GM23248 (cell line): ENCODE results near the gene RPTN. TPM values are rescaled to one million over a fixed set of nuclear protein-coding genes. Genes with fewer than 3 reads are reported as not detected.

Experiments
- DNase-seq: peaks from one replicate; pipeline ENCODE4 v3.0.0-alpha.2; 2015
- H2AFZ ChIP-seq: fragments of 200-600 bp; sonication (generic); 2 replicates; pipeline ENCODE4 v1.6.1; 2016; ENCODE audit warnings: antibody characterized with exemption
- H3F3A ChIP-seq: fragments of 200-600 bp; sonication (generic); 2 replicates; pipeline ENCODE4 v1.6.1; 2016; ENCODE audit warnings: mild to moderate bottlenecking, antibody characterized with exemption, mixed run types; ENCODE audit not compliant: insufficient read depth
- H3K27ac ChIP-seq: fragments of 200-600 bp; sonication (generic); 2 replicates; pipeline ENCODE4 v1.5.1; 2016; ENCODE audit warnings: mild to moderate bottlenecking
- H3K27me3 ChIP-seq: fragments of 200-600 bp; sonication (generic); replicated peaks from 2 replicates; pipeline ENCODE4 v1.6.1; 2016; ENCODE audit warnings: mild to moderate bottlenecking; ENCODE audit not compliant: insufficient read depth
- H3K36me3 ChIP-seq: fragments of 200-600 bp; sonication (generic); 2 replicates; pipeline ENCODE4 v1.6.1; 2016; ENCODE audit warnings: low read depth, mild to moderate bottlenecking
- H3K4me1 ChIP-seq: fragments of 200-600 bp; sonication (generic); 2 replicates; pipeline ENCODE4 v1.6.1; 2016; ENCODE audit warnings: mild to moderate bottlenecking; ENCODE audit not compliant: insufficient read depth
- H3K4me2 ChIP-seq: fragments of 200-600 bp; sonication (generic); one replicate; pipeline ENCODE4 v1.6.1; 2016; ENCODE audit warnings: mild to moderate bottlenecking; ENCODE audit not compliant: unreplicated experiment
- H3K4me3 ChIP-seq: fragments of 200-600 bp; sonication (generic); 2 replicates; pipeline ENCODE4 v1.5.1; 2016; ENCODE audit warnings: mild to moderate bottlenecking
- H3K79me2 ChIP-seq: fragments of 200-600 bp; sonication (generic); 2 replicates; pipeline ENCODE4 v1.6.1; 2016; ENCODE audit warnings: mild to moderate bottlenecking; ENCODE audit not compliant: insufficient read depth
- H3K9ac ChIP-seq: fragments of 200-600 bp; sonication (generic); 2 replicates; pipeline ENCODE4 v1.6.1; 2016; ENCODE audit warnings: mild to moderate bottlenecking
- H3K9me2 ChIP-seq: fragments of 200-600 bp; sonication (generic); 2 replicates; pipeline ENCODE4 v1.6.1; 2016; ENCODE audit warnings: mixed run types, mild to moderate bottlenecking, moderate library complexity; ENCODE audit not compliant: insufficient read depth
- H3K9me3 ChIP-seq: fragments of 200-600 bp; sonication (generic); one replicate; pipeline ENCODE4 v1.6.1; 2017; ENCODE audit warnings: low read depth
- H4K20me1 ChIP-seq: fragments of 200-600 bp; sonication (generic); 2 replicates; pipeline ENCODE4 v1.6.0; 2016; ENCODE audit not compliant: insufficient read depth
- EZH2 ChIP-seq: fragments of 200-600 bp; sonication (generic); IDR thresholded peaks from 2 replicates; pipeline ENCODE4 v1.6.1; 2018; ENCODE audit warnings: antibody characterized with exemption, mild to moderate bottlenecking; ENCODE audit not compliant: insufficient read depth, poor library complexity, severe bottlenecking
- EZH2phosphoT487 ChIP-seq: fragments of 200-600 bp; sonication (generic); IDR thresholded peaks from 2 replicates; pipeline ENCODE4 v1.6.1; 2018; ENCODE audit warnings: antibody characterized with exemption, moderate library complexity, mild to moderate bottlenecking, low read depth; ENCODE audit not compliant: insufficient read depth
- WGBS, 2 experiments: methylation state at CpG; one replicate each; pipeline ENCODE4 v1.1.6; 2015 to 2017; ENCODE audit warnings: low lambda C conversion rate in 2 of 2, low coverage in 1 of 2; ENCODE audit errors: missing lambda C conversion rate in 2 of 2; 5-methylcytosine and 5-hydroxymethylcytosine counted together
- in situ Hi-C: fragments of 300-500 bp; cut with MboI; formaldehyde crosslinking; loops from 2 replicates; pipeline ENCODE4 v1.15.0; 2020
- polyA plus RNA-seq: library from polyadenylated mRNA; unstranded; fragments of >200 nt; fragmentation: Nextera tagmentation; extraction: Ambion mirVana; gene quantifications from 2 replicates; pipeline ENCODE4 v1.2.1, GENCODE V29; 2016
- total RNA-seq: library from RNA; depleted of rRNA; stranded (reverse); fragments of >200 nt; shearing (Covaris generic); gene quantifications from 2 replicates; pipeline ENCODE4 v1.2.3, GENCODE V29; 2014; rRNA removed

The RPTN gene
- total and polyA plus RNA-seq, 2 experiments from 2014 or later = 0.05 TPM; not detected in 1

- H3K9ac ChIP-seq = no peak overlapping the region
- H4K20me1 ChIP-seq = no peaks in the 10 kb centered on the region
- H2AFZ ChIP-seq = peak overlapping the region; percentile 83
- no peak for TF ChIP-seq EZH2
- no peak for TF ChIP-seq EZH2phosphoT487
- H3K4me2 ChIP-seq = peak overlapping the region; percentile 99
- peaks cover 7% of the 10 kb centered on the region; the same call in 1 of the 2 replicates for H3K4me1 ChIP-seq
- H3K27ac ChIP-seq = no peak overlapping the region
- H3F3A ChIP-seq = peaks cover 15% of the 10 kb centered on the region
- H3K9me3 ChIP-seq = no peaks in the 10 kb centered on the region
- peak overlapping the region; percentile 73 for H3K4me3 ChIP-seq
- H3K27me3 ChIP-seq = peaks cover 62% of the 10 kb centered on the region
- in situ Hi-C loops = no loop called here
- DNase-seq = peak; percentile 62
- no peaks in the 10 kb centered on the region for H3K9me2 ChIP-seq
- 10% methylated on average over 41 of the region's 41 CpGs for WGBS, 2 experiments
- H3K79me2 ChIP-seq = no peaks in the 10 kb centered on the region
- H3K36me3 ChIP-seq = no peaks in the 10 kb centered on the region
Measured at GRCh38 chr1:152107031-152107983, 51.7 kb downstream of the RPTN start.

DNA sequence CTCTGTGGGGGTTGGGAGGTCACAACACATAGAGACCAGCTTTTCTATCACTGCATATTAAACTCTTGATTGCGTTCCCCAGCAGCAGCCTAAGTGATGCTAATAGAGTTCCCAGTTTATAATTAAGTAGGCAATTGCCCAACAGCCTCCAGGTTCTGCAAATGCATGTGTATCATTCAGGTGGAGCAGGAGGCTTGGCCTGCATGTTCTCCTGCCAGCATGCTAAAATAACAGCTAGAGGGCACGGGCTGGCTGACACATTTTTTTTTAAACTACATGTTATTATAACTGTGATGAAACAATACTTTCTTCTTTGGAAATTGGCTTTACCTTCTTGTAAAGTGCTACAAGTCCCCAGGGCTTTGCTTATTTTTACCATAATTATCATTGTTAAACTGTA lies 54.2 kb downstream of the RPTN start:
- H3K4me2 ChIP-seq = no peak overlapping the region
- 3 to 4% methylated on average over 2 of the region's 2 CpGs for WGBS, 2 experiments
- in situ Hi-C loops = no loop called here
- DNase-seq = no peak
- TF ChIP-seq EZH2 (no peak), EZH2phosphoT487 (no peak)
- no peaks in the 10 kb centered on the region for H3K79me2 ChIP-seq
- H3K4me3 ChIP-seq = no peak overlapping the region
- no peak overlapping the region for H3K9ac ChIP-seq
- H3K27me3 ChIP-seq = peaks cover 71% of the 10 kb centered on the region
- no peak overlapping the region for H2AFZ ChIP-seq
- H3K27ac ChIP-seq = no peak overlapping the region
- H4K20me1 ChIP-seq = no peaks in the 10 kb centered on the region
- H3K9me3 ChIP-seq = no peaks in the 10 kb centered on the region
- H3K9me2 ChIP-seq = peaks cover 4% of the 10 kb centered on the region; the same call in 1 of the 2 replicates
- H3K36me3 ChIP-seq = no peaks in the 10 kb centered on the region
- peaks cover 2% of the 10 kb centered on the region; the same call in 1 of the 2 replicates for H3K4me1 ChIP-seq
- peaks cover 10% of the 10 kb centered on the region for H3F3A ChIP-seq

Other genes with a start within 250 kb of the RPTN start
- gene THEM4, start 249.7 kb downstream of the RPTN start, total RNA-seq = 10.0 and 14.6 TPM in 2 replicates
- 17.9 and 19.0 TPM in 2 replicates for gene THEM4, start 249.7 kb downstream of the RPTN start, polyA plus RNA-seq
- gene S100A10, start 165.4 kb downstream of the RPTN start, total RNA-seq = 60.5 and 60.7 TPM in 2 replicates
- 1,024 and 1,043 TPM in 2 replicates for gene S100A10, start 165.4 kb downstream of the RPTN start, polyA plus RNA-seq
- gene S100A11, start 122.2 kb downstream of the RPTN start, total RNA-seq = 460 and 612 TPM in 2 replicates
- gene S100A11, start 122.2 kb downstream of the RPTN start, polyA plus RNA-seq = 4,050 and 4,052 TPM in 2 replicates
- not detected in 2 replicates for gene TCHHL1, start 70.2 kb downstream of the RPTN start, total RNA-seq
- gene TCHHL1, start 70.2 kb downstream of the RPTN start, polyA plus RNA-seq = not detected in 2 replicates
- 0.22 TPM in 1 of 2 replicates, not detected in the other for gene TCHH, start 43.8 kb downstream of the RPTN start, total RNA-seq
- 0.08 and 0.11 TPM in 2 replicates for gene TCHH, start 43.8 kb downstream of the RPTN start, polyA plus RNA-seq
- not detected in 2 replicates for gene HRNR, start 65.0 kb upstream of the RPTN start, total RNA-seq
- gene HRNR, start 65.0 kb upstream of the RPTN start, polyA plus RNA-seq = 0.05 TPM in 1 of 2 replicates, not detected in the other
- gene FLG, start 166.0 kb upstream of the RPTN start, total RNA-seq = 2.9 and 3.0 TPM in 2 replicates
- gene FLG, start 166.0 kb upstream of the RPTN start, polyA plus RNA-seq = 1.6 and 1.7 TPM in 2 replicates
- gene FLG2, start 200.8 kb upstream of the RPTN start, total RNA-seq = not detected in 2 replicates
- not detected in 2 replicates for gene FLG2, start 200.8 kb upstream of the RPTN start, polyA plus RNA-seq